Measurements from ENCODE around the gene COPB2. TPM values are rescaled to one million over a fixed set of nuclear protein-coding genes. Genes with fewer than 3 reads are reported as not detected.

COPB2 gene
- polyA plus RNA-seq, 4 donors, result 138 to 168 (median 164) TPM

GRCh38 chr3:139329364-139329850, 60.0 kb downstream of the COPB2 start:
- DNase-seq (ENCODE audit: low read depth in 4 of 4, low spot score in 3 of 4), result peak; percentile 43 to 67 (median 64)

- no peak for DNase-seq (ENCODE audit: low read depth in 4 of 4, low spot score in 3 of 4)
Observed at GRCh38 chr3:139328356-139328755, 61.1 kb downstream of the COPB2 start.

GRCh38 chr3:139327861-139328260, 61.6 kb downstream of the COPB2 start:
- no peak for DNase-seq (ENCODE audit: low read depth in 4 of 4, low spot score in 3 of 4)

- no peak for DNase-seq (ENCODE audit: low read depth in 4 of 4, low spot score in 3 of 4)
Observed at GRCh38 chr3:139327231-139327630, 62.2 kb downstream of the COPB2 start.

- no peak for DNase-seq (ENCODE audit: low read depth in 4 of 4, low spot score in 3 of 4)
Observed at GRCh38 chr3:139326707-139327106, 62.7 kb downstream of the COPB2 start.

- no peak for DNase-seq (ENCODE audit: low read depth in 4 of 4, low spot score in 3 of 4)
Observed at GRCh38 chr3:139326131-139326530, 63.3 kb downstream of the COPB2 start.

- no peak for DNase-seq (ENCODE audit: low read depth in 4 of 4, low spot score in 3 of 4)
Observed at GRCh38 chr3:139325551-139325950, 63.9 kb downstream of the COPB2 start.

- no peak for DNase-seq (ENCODE audit: low read depth in 4 of 4, low spot score in 3 of 4)
Observed at GRCh38 chr3:139324456-139324855, 65.0 kb downstream of the COPB2 start.

GRCh38 chr3:139323146-139323545, 66.3 kb downstream of the COPB2 start:
- no peak for DNase-seq (ENCODE audit: low read depth in 4 of 4, low spot score in 3 of 4)

GRCh38 chr3:139322346-139322745, 67.1 kb downstream of the COPB2 start:
- DNase-seq (ENCODE audit: low read depth in 4 of 4, low spot score in 3 of 4), result no peak

- DNase-seq (ENCODE audit: low read depth in 4 of 4, low spot score in 3 of 4), result no peak
Observed at GRCh38 chr3:139320551-139321309, 68.7 kb downstream of the COPB2 start.

- no peak for DNase-seq (ENCODE audit: low read depth in 4 of 4, low spot score in 3 of 4)
Observed at GRCh38 chr3:139319428-139320402, 69.7 kb downstream of the COPB2 start.

- no peak for DNase-seq (ENCODE audit: low read depth in 4 of 4, low spot score in 3 of 4)
Observed at GRCh38 chr3:139318826-139319225, 70.6 kb downstream of the COPB2 start.

GRCh38 chr3:139318431-139318816, 71.0 kb downstream of the COPB2 start:
- DNase-seq (ENCODE audit: low read depth in 4 of 4, low spot score in 3 of 4), result peak in 1 of 4 donors; percentile 23

GRCh38 chr3:139317660-139318430, 71.6 kb downstream of the COPB2 start:
- DNase-seq (ENCODE audit: low read depth in 4 of 4, low spot score in 3 of 4), result no peak

GRCh38 chr3:139317215-139317614, 72.2 kb downstream of the COPB2 start:
- no peak for DNase-seq (ENCODE audit: low read depth in 4 of 4, low spot score in 3 of 4)

- no peak for DNase-seq (ENCODE audit: low read depth in 4 of 4, low spot score in 3 of 4)
Observed at GRCh38 chr3:139313921-139314320, 75.5 kb downstream of the COPB2 start.

GRCh38 chr3:139312959-139313358, 76.5 kb downstream of the COPB2 start:
- no peak for DNase-seq (ENCODE audit: low read depth in 4 of 4, low spot score in 3 of 4)

- no peak for DNase-seq (ENCODE audit: low read depth in 4 of 4, low spot score in 3 of 4)
Observed at GRCh38 chr3:139312416-139312815, 77.0 kb downstream of the COPB2 start.

- DNase-seq (ENCODE audit: low read depth in 4 of 4, low spot score in 3 of 4), result no peak
Observed at GRCh38 chr3:139311557-139311956, 77.9 kb downstream of the COPB2 start.

All from right renal pelvis (tissue), 4 donors.